GM23338 (cell line): ENCODE results near the gene FAM124B. TPM values are rescaled to one million over a fixed set of nuclear protein-coding genes. Genes with fewer than 3 reads are reported as not detected.

Experiments used
- ATAC-seq: fragments of 200-7000 bp; cut with Tn5 transposase; 3 replicates; pipeline ENCODE4 v1.9.1; 2020
- DNase-seq: peaks from one replicate; pipeline ENCODE4 v3.0.0-alpha.2; 2015; ENCODE audit warnings: low spot score
- H2AFZ ChIP-seq: fragments of 200-600 bp; sonication (generic); 2 replicates; pipeline ENCODE4 v1.8.0; 2016; ENCODE audit warnings: antibody characterized with exemption, mild to moderate bottlenecking, moderate library complexity
- H3F3A ChIP-seq: fragments of 200-600 bp; sonication (generic); replicated peaks from 2 replicates; pipeline ENCODE4 v1.8.0; 2017; ENCODE audit warnings: antibody characterized with exemption, mixed run types, low read depth
- H3K27ac ChIP-seq: fragments of 200-600 bp; sonication (generic); 2 replicates; pipeline ENCODE4 v1.6.1; 2016; ENCODE audit warnings: low read depth
- H3K27me3 ChIP-seq: fragments of 200-600 bp; sonication (generic); 2 replicates; pipeline ENCODE4 v1.8.0; 2016; ENCODE audit warnings: mild to moderate bottlenecking, mixed run types, moderate library complexity; ENCODE audit not compliant: insufficient read depth
- H3K36me3 ChIP-seq: fragments of 200-600 bp; sonication (generic); 2 replicates; pipeline ENCODE4 v1.8.0; 2016; ENCODE audit warnings: mild to moderate bottlenecking; ENCODE audit not compliant: insufficient read depth
- H3K4me1 ChIP-seq: fragments of 200-600 bp; sonication (generic); 2 replicates; pipeline ENCODE4 v1.8.0; 2016; ENCODE audit warnings: mild to moderate bottlenecking, moderate library complexity; ENCODE audit not compliant: insufficient read depth
- H3K4me2 ChIP-seq: fragments of 200-600 bp; sonication (generic); 2 replicates; pipeline ENCODE4 v1.7.1; 2017; ENCODE audit warnings: mixed run types
- H3K4me3 ChIP-seq: fragments of 200-600 bp; sonication (generic); 2 replicates; pipeline ENCODE4 v1.6.1; 2016; ENCODE audit warnings: mixed run types
- H3K79me2 ChIP-seq: fragments of 200-600 bp; sonication (generic); replicated peaks from 2 replicates; pipeline ENCODE4 v1.8.0; 2017; ENCODE audit warnings: mild to moderate bottlenecking; ENCODE audit not compliant: insufficient read depth
- H3K9me2 ChIP-seq: fragments of 200-600 bp; sonication (generic); 2 replicates; pipeline ENCODE4 v1.8.0; 2017; ENCODE audit not compliant: insufficient read depth
- H4K20me1 ChIP-seq: fragments of 200-600 bp; sonication (generic); replicated peaks from 2 replicates; pipeline ENCODE4 v1.8.0; 2017; ENCODE audit warnings: mild to moderate bottlenecking; ENCODE audit not compliant: insufficient read depth
- H3K27ac Mint-ChIP-seq: 2 replicates; pipeline ENCODE4 v1.8.0; 2020; ENCODE audit warnings: inconsistent platforms, mild to moderate bottlenecking, moderate library complexity, mixed read lengths
- H3K27me3 Mint-ChIP-seq: 3 replicates; pipeline ENCODE4 v1.8.0; 2022; ENCODE audit warnings: low read depth, mild to moderate bottlenecking, moderate library complexity, mixed read lengths, inconsistent platforms; ENCODE audit not compliant: insufficient read depth, poor library complexity
- H3K36me3 Mint-ChIP-seq: 3 replicates; pipeline ENCODE4 v1.8.0; 2021; ENCODE audit warnings: low read depth, mild to moderate bottlenecking, inconsistent platforms, moderate library complexity, mixed read lengths
- H3K4me1 Mint-ChIP-seq: 3 replicates; pipeline ENCODE4 v1.8.0; 2020; ENCODE audit warnings: mild to moderate bottlenecking, inconsistent platforms, mixed read lengths
- H3K4me3 Mint-ChIP-seq: 3 replicates; pipeline ENCODE4 v1.8.0; 2021; ENCODE audit warnings: moderate library complexity, mild to moderate bottlenecking, inconsistent platforms, mixed read lengths
- H3K9me3 Mint-ChIP-seq: 3 replicates; pipeline ENCODE4 v1.8.0; 2020; ENCODE audit warnings: moderate library complexity, mild to moderate bottlenecking, inconsistent platforms, mixed read lengths
- CREB1 ChIP-seq: fragments of 250-450 bp; sonication (Bioruptor Pico); IDR thresholded peaks from 2 replicates; pipeline ENCODE4 v1.5.0; 2020; ENCODE audit warnings: low read depth, mild to moderate bottlenecking, moderate library complexity
- EZH2 ChIP-seq: fragments of 200-600 bp; sonication (generic); IDR thresholded peaks from one replicate; pipeline ENCODE4 v1.8.0; 2017; ENCODE audit warnings: antibody characterized with exemption, mild to moderate bottlenecking, low read depth; ENCODE audit not compliant: unreplicated experiment
- EZH2phosphoT487 ChIP-seq: fragments of 200-600 bp; sonication (generic); IDR thresholded peaks from one replicate; pipeline ENCODE4 v1.8.1; 2018; ENCODE audit warnings: antibody characterized with exemption; ENCODE audit not compliant: unreplicated experiment
- NANOG ChIP-seq: IDR thresholded peaks from 2 replicates; pipeline ENCODE4 v1.6.1; 2016; ENCODE audit warnings: antibody characterized with exemption, borderline replicate concordance
- POLR2AphosphoS5 ChIP-seq: IDR thresholded peaks from 2 replicates; pipeline ENCODE4 v1.6.1; 2016; ENCODE audit warnings: antibody characterized with exemption, low read depth
- STAT1 ChIP-seq: IDR thresholded peaks from one replicate; pipeline ENCODE4 v1.6.1; 2016; ENCODE audit warnings: antibody characterized with exemption; ENCODE audit not compliant: unreplicated experiment
- ZNF114 ChIP-seq: fragments of 250-450 bp; sonication (Bioruptor Pico); IDR thresholded peaks from 2 replicates; pipeline ENCODE4 v1.5.0; 2020; ENCODE audit warnings: mild to moderate bottlenecking, moderate library complexity
- ZNF331 ChIP-seq: fragments of 250-450 bp; sonication (Bioruptor Pico); IDR thresholded peaks from 2 replicates; pipeline ENCODE4 v1.5.0; 2020; ENCODE audit warnings: low read depth, mild to moderate bottlenecking, moderate library complexity
- polyA plus RNA-seq: library from polyadenylated mRNA; unstranded; fragments of >200 nt; fragmentation: Nextera tagmentation; extraction: Ambion mirVana; gene quantifications from 2 replicates; pipeline ENCODE4 v1.2.1, GENCODE V29; 2016
- total RNA-seq: library from RNA; depleted of rRNA; stranded (reverse); fragments of >200 nt; shearing (Covaris generic); gene quantifications from 2 replicates; pipeline ENCODE4 v1.2.3, GENCODE V29; 2014
- TF ChIP-seq, protein P1 (sequence below), 2 experiments: fragments of 200-600 bp in 1 of 2; sonication (generic) in 1 of 2; conservative IDR thresholded peaks; 2 replicates each; pipeline versions ENCODE4 v1.5.1 to v1.6.1; 2016 to 2017; ENCODE audit warnings: antibody characterized with exemption in 2 of 2, low read depth in 2 of 2, mild to moderate bottlenecking in 2 of 2, moderate library complexity in 1 of 2
- TF ChIP-seq, protein P2 (sequence below): IDR thresholded peaks from 2 replicates; pipeline ENCODE4 v1.6.1; 2016; ENCODE audit warnings: antibody characterized with exemption
- TF ChIP-seq, protein P3 (sequence below): IDR thresholded peaks from one replicate; pipeline ENCODE4 v1.6.1; 2018; ENCODE audit warnings: antibody characterized with exemption; ENCODE audit not compliant: unreplicated experiment

Gene FAM124B
- total and polyA plus RNA-seq, 2 experiments from 2014 or later: 3.0 to 6.9 TPM

DNA sequence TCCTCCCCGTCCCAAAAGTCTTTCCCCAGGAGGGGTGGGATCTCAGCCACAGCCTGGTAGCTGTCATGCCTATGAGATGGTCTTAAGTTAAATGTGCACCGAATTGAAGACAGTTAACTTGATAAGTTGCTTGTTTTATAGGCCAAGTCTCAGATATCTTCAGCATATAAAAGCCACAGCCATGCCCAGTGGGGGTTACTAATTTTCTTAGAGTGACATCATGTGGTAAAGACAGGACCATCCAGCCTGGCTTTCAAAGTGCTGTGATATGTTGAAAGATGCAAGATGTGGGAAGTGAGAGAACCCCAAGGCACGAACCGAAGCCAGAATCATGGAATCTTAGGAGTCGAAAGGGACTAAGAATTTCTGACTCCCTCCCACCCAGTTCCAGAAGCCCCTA lies 42.1 kb upstream of the FAM124B start (continued):
- TF ChIP-seq ZNF114 (CRISPR knock-in tag): no peak
- no peak for TF ChIP-seq CREB1 (CRISPR knock-in tag)
- TF ChIP-seq, protein P1, sequence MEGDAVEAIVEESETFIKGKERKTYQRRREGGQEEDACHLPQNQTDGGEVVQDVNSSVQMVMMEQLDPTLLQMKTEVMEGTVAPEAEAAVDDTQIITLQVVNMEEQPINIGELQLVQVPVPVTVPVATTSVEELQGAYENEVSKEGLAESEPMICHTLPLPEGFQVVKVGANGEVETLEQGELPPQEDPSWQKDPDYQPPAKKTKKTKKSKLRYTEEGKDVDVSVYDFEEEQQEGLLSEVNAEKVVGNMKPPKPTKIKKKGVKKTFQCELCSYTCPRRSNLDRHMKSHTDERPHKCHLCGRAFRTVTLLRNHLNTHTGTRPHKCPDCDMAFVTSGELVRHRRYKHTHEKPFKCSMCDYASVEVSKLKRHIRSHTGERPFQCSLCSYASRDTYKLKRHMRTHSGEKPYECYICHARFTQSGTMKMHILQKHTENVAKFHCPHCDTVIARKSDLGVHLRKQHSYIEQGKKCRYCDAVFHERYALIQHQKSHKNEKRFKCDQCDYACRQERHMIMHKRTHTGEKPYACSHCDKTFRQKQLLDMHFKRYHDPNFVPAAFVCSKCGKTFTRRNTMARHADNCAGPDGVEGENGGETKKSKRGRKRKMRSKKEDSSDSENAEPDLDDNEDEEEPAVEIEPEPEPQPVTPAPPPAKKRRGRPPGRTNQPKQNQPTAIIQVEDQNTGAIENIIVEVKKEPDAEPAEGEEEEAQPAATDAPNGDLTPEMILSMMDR (conservative IDR thresholded peaks at IDR 0.05; ENCODE audit: low read depth in 2 of 2): no peak
- TF ChIP-seq POLR2AphosphoS5: no peak
- no peak for TF ChIP-seq STAT1
- TF ChIP-seq NANOG: no peak
- TF ChIP-seq, protein P2, sequence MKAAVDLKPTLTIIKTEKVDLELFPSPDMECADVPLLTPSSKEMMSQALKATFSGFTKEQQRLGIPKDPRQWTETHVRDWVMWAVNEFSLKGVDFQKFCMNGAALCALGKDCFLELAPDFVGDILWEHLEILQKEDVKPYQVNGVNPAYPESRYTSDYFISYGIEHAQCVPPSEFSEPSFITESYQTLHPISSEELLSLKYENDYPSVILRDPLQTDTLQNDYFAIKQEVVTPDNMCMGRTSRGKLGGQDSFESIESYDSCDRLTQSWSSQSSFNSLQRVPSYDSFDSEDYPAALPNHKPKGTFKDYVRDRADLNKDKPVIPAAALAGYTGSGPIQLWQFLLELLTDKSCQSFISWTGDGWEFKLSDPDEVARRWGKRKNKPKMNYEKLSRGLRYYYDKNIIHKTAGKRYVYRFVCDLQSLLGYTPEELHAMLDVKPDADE: no peak
- TF ChIP-seq EZH2phosphoT487: no peak
- TF ChIP-seq ZNF331 (CRISPR knock-in tag): no peak
- TF ChIP-seq, protein P3, sequence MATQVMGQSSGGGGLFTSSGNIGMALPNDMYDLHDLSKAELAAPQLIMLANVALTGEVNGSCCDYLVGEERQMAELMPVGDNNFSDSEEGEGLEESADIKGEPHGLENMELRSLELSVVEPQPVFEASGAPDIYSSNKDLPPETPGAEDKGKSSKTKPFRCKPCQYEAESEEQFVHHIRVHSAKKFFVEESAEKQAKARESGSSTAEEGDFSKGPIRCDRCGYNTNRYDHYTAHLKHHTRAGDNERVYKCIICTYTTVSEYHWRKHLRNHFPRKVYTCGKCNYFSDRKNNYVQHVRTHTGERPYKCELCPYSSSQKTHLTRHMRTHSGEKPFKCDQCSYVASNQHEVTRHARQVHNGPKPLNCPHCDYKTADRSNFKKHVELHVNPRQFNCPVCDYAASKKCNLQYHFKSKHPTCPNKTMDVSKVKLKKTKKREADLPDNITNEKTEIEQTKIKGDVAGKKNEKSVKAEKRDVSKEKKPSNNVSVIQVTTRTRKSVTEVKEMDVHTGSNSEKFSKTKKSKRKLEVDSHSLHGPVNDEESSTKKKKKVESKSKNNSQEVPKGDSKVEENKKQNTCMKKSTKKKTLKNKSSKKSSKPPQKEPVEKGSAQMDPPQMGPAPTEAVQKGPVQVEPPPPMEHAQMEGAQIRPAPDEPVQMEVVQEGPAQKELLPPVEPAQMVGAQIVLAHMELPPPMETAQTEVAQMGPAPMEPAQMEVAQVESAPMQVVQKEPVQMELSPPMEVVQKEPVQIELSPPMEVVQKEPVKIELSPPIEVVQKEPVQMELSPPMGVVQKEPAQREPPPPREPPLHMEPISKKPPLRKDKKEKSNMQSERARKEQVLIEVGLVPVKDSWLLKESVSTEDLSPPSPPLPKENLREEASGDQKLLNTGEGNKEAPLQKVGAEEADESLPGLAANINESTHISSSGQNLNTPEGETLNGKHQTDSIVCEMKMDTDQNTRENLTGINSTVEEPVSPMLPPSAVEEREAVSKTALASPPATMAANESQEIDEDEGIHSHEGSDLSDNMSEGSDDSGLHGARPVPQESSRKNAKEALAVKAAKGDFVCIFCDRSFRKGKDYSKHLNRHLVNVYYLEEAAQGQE: no peak
- no peak for TF ChIP-seq EZH2

DNA sequence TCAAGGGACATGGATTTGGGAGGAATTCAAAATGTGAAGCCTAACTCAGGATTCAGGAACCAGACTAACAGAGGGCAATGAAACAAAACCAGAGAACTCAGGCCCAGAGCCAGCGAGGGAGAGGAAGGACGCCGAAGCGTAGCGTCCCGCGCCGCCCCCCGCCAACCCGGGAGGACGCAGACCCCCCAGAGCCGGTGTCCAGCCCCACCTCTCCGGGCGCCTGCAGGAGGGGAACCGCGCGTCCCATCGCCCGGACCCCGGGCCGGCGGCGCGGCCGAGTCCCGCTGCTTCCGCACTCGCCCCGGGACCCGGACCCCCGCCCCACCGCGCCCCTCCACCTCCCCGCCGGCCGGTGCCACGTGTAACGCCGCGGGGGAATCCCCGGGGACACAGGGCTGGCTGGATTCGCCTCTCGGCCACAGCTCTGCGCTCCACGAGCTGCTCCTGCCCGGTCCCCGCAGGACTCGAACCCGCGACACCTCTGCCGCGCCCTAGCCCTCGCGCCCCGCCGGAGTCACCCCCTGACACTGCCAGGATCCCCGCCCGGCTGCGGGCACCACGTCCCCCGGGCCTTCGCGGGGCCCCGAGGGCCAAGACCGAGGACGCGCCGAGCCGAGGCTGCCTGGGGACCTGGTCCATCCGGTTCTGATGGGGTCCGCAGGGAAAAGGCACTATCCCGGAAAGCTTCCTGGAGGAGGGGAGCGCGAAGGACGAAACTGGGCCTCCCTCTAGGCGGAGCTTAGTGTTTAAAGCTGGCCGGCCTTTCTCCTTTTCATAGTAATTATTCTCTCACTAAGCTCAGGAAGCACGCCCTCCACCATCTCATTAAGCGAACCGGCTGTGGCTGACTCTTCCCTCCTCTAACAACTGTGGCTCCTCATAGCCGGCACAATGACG lies 40.4 kb upstream of the FAM124B start:
- H3K9me3 Mint-ChIP-seq: peaks cover 20% of the 10 kb centered on the region

More for the DNA sequence above, 40.4 kb upstream of the FAM124B start:
- H3K4me2 ChIP-seq: peak overlapping the region; percentile 82
- H3K4me1 Mint-ChIP-seq: peaks cover 6% of the 10 kb centered on the region
- peak overlapping the region; percentile 90 for H2AFZ ChIP-seq
- H3K4me3 ChIP-seq: peak overlapping the region; percentile 63
- H3K36me3 Mint-ChIP-seq: peaks cover 8% of the 10 kb centered on the region
- H3F3A ChIP-seq: 0 out of 2 replicates have a peak, but pooled peaks cover 5% of the 10 kb centered on the region
- no peaks in the 10 kb centered on the region for H4K20me1 ChIP-seq
- H3K27ac ChIP-seq: peak overlapping the region; percentile 80; the same call in 1 of the 2 replicates
- H3K79me2 ChIP-seq: no peaks in the 10 kb centered on the region
- peak overlapping the region; percentile 67 for H3K4me3 Mint-ChIP-seq
- no peaks in the 10 kb centered on the region for H3K9me2 ChIP-seq
- ATAC-seq (peak; percentile 87), DNase-seq (peak; percentile 89)
- H3K27me3 ChIP-seq: 0 out of 2 replicates have a peak, but pooled peaks cover 5% of the 10 kb centered on the region
- H3K4me1 ChIP-seq: peaks cover 12% of the 10 kb centered on the region
- H3K36me3 ChIP-seq: no peaks in the 10 kb centered on the region
- H3K27ac Mint-ChIP-seq: no peak overlapping the region
- H3K27me3 Mint-ChIP-seq: peaks cover 14% of the 10 kb centered on the region
- TF ChIP-seq, protein P1 (conservative IDR thresholded peaks at IDR 0.05; ENCODE audit: low read depth in 2 of 2): no peak
- peak; percentile 79 for TF ChIP-seq POLR2AphosphoS5
